Glutamatergic neuron (in vitro differentiated cells): ENCODE data around the gene RASL11A. TPM values are rescaled to one million over a fixed set of nuclear protein-coding genes. Genes with fewer than 3 reads are reported as not detected.
"Not testable (repeated sequence)": the region's sequence is repeated elsewhere in the genome, so short reads cannot be mapped to it uniquely, and the experiment has no call there.

Source experiments
- DNase-seq: peaks from one replicate; pipeline ENCODE4 v3.0.0; 2022
- H3K27ac Mint-ChIP-seq: one replicate; pipeline ENCODE4 v1.8.0; 2020; ENCODE audit warnings: mild to moderate bottlenecking, mixed read lengths, inconsistent platforms; ENCODE audit not compliant: unreplicated experiment
- H3K27me3 Mint-ChIP-seq: one replicate; pipeline ENCODE4 v1.8.0; 2020; ENCODE audit warnings: mild to moderate bottlenecking, moderate library complexity, mixed read lengths, inconsistent platforms; ENCODE audit not compliant: unreplicated experiment
- H3K36me3 Mint-ChIP-seq: one replicate; pipeline ENCODE4 v1.8.0; 2020; ENCODE audit warnings: mild to moderate bottlenecking, mixed read lengths, inconsistent platforms; ENCODE audit not compliant: unreplicated experiment
- H3K4me1 Mint-ChIP-seq: one replicate; pipeline ENCODE4 v1.8.0; 2020; ENCODE audit warnings: mild to moderate bottlenecking, low read depth, mixed read lengths, inconsistent platforms; ENCODE audit not compliant: unreplicated experiment
- H3K4me3 Mint-ChIP-seq: one replicate; pipeline ENCODE4 v1.8.0; 2020; ENCODE audit warnings: mild to moderate bottlenecking, mixed read lengths, inconsistent platforms; ENCODE audit not compliant: unreplicated experiment
- H3K9me3 Mint-ChIP-seq: one replicate; pipeline ENCODE4 v1.8.0; 2020; ENCODE audit warnings: mild to moderate bottlenecking, moderate library complexity, mixed read lengths, inconsistent platforms; ENCODE audit not compliant: unreplicated experiment
- CTCF ChIP-seq: fragments of 200-600 bp; sonication (generic); IDR thresholded peaks from one replicate; pipeline ENCODE4 v1.5.0; 2021; ENCODE audit not compliant: partially characterized antibody, unreplicated experiment
- total RNA-seq: library from RNA; stranded (reverse); fragmentation: NEBNext Ultra II Directional; extraction: Animal tissue kit (Norgen Biotek cat#: 25700); gene quantifications from one replicate; pipeline ENCODE4 v1.2.1, GENCODE V29; 2021; ENCODE audit not compliant: unreplicated experiment

Gene RASL11A
- total RNA-seq, 1 donor from 2014 or later, result 1.8 TPM

DNA sequence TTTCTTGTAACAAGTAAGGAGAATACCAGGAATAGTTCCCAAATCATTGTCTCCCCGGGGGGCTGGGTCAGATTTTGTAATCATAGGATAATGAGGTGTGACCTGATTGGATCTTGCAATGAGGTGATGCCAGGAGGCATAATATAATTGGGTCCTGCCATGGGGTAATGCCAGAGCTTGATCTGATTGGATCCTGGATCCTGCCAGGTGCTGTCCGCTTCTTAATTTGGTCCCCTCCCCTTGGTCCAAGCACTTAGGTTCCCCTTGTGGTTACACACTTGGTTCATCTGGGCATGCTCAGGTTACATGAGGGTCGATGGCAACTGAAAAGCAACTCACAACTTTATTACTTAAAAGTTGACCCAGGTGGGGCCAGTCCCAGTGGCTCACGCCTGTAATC lies 20.1 kb downstream of the RASL11A start:
- Mint-ChIP-seq H3K36me3 (no peaks in the 10 kb centered on the region), H3K27me3 (no peaks in the 10 kb centered on the region), H3K4me1 (no peaks in the 10 kb centered on the region), H3K9me3 (no peaks in the 10 kb centered on the region), H3K27ac (no peak overlapping the region), H3K4me3 (no peak overlapping the region)
- no peak for DNase-seq
- TF ChIP-seq CTCF, result no peak

DNA sequence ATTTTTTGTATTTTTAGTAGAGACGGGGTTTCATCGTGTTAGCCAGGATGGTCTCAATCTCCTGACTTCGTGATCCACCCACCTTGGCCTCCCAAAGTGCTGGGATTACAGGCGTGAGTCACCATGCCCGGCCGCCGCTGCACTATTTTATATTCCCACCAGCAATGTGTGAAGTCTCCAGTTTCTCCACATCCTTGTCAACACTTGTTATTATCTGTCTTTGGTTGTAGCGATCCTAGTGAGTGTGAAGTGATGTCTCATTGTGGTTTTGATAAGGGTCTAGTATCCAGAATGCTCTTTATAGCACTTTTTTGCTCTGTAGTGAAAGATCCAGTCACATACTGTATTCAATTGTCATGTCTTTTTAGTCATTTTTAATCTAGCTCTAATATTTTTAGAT lies 21.3 kb downstream of the RASL11A start:
- not testable (repeated sequence) for H3K9me3 Mint-ChIP-seq, H3K27me3 Mint-ChIP-seq, H3K4me1 Mint-ChIP-seq, H3K27ac Mint-ChIP-seq, H3K4me3 Mint-ChIP-seq, DNase-seq, H3K36me3 Mint-ChIP-seq

- Mint-ChIP-seq H3K27ac (no peak overlapping the region), H3K4me3 (no peak overlapping the region), H3K36me3 (no peaks in the 10 kb centered on the region), H3K27me3 (no peaks in the 10 kb centered on the region), H3K4me1 (no peaks in the 10 kb centered on the region), H3K9me3 (no peaks in the 10 kb centered on the region)
- no peak for DNase-seq
- no peak for TF ChIP-seq CTCF
These were observed 22.6 kb downstream of the RASL11A start for GRCh38 chr13:27293076-27293691.

DNA sequence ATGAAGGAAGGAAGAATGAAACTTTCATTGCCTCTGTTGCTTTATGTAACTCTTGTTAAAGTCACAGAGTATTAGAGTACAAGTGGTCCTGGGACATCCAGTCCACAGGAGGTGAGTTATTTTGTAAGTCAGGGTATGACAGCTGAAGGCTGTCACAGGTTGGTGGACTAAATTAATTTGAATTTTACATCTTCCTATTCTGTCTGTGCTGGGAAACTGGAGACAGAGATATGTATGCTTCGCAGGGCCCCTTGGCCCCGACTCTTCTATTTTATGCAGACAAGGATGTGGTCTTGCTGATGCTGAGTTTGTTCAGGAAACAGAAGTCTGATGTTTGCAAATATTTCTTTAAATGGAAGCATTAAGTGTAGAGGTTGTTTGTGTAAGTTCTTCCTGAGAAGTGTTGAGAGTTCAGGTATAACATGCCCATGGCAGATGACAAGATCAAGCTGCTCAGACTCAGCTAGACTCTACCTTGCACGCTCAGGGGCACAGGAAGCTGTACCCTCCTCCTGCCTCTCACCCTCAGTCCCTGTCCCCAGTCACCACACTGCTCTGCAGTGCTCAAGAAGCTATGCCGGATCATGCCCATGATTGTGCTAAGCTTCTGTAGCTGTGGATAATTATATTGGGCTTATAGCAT lies 23.4 kb downstream of the RASL11A start:
- no peak for TF ChIP-seq CTCF
- H3K27me3 Mint-ChIP-seq, result no peaks in the 10 kb centered on the region
- no peak for DNase-seq
- H3K9me3 Mint-ChIP-seq, result no peaks in the 10 kb centered on the region
- H3K36me3 Mint-ChIP-seq, result no peaks in the 10 kb centered on the region
- no peak overlapping the region for H3K4me3 Mint-ChIP-seq
- no peaks in the 10 kb centered on the region for H3K4me1 Mint-ChIP-seq
- no peak overlapping the region for H3K27ac Mint-ChIP-seq

DNA sequence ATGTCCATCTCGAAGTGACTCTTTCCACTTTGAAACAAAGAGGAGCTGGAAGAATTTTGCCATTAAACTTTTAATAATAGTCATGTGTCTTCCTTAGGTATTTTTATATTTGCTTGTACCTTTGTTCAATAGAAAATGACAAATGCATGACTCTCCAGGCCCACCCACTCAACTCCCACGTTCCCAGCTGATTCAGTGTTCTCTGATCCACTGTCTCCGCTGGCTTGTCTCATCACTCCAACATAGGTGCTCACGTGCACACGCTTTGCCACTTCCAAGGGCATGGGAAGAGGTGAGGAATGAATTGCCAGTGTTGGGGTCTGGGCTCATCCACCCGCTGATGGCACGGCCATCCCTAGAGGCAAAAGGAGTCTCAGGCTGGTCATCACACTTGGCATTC lies 24.5 kb downstream of the RASL11A start:
- no peaks in the 10 kb centered on the region for H3K4me1 Mint-ChIP-seq
- TF ChIP-seq CTCF, result no peak
- H3K36me3 Mint-ChIP-seq, result no peaks in the 10 kb centered on the region
- DNase-seq, result no peak
- H3K9me3 Mint-ChIP-seq, result no peaks in the 10 kb centered on the region
- no peaks in the 10 kb centered on the region for H3K27me3 Mint-ChIP-seq
- H3K4me3 Mint-ChIP-seq, result no peak overlapping the region
- H3K27ac Mint-ChIP-seq, result no peak overlapping the region
